ENCODE results near the gene FLT3.

DNA sequence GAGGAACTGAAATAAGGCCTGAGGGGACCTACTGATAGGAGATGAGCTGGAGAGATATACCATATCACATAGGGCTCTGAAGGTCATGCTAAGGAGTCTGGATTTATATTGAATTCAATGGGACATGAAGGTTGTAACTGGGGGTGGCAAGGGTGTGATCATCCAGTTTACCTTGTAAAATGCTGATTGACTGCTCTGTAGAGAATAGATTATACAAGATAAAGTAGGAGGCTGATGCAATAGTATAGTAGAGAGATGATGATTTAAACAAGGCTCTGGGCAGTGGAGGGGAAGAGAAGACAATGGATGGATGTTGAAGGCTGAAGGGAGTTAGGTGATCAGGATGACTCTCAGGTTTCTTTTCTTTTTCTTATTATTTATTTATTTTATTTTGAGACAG lies 19.9 kb upstream of the FLT3 start:
- TF ChIP-seq, protein P1, sequence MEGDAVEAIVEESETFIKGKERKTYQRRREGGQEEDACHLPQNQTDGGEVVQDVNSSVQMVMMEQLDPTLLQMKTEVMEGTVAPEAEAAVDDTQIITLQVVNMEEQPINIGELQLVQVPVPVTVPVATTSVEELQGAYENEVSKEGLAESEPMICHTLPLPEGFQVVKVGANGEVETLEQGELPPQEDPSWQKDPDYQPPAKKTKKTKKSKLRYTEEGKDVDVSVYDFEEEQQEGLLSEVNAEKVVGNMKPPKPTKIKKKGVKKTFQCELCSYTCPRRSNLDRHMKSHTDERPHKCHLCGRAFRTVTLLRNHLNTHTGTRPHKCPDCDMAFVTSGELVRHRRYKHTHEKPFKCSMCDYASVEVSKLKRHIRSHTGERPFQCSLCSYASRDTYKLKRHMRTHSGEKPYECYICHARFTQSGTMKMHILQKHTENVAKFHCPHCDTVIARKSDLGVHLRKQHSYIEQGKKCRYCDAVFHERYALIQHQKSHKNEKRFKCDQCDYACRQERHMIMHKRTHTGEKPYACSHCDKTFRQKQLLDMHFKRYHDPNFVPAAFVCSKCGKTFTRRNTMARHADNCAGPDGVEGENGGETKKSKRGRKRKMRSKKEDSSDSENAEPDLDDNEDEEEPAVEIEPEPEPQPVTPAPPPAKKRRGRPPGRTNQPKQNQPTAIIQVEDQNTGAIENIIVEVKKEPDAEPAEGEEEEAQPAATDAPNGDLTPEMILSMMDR (IDR thresholded peaks at IDR 0.05): no peak
- TF ChIP-seq ZFX (IDR thresholded peaks at IDR 0.05; ENCODE audit: borderline replicate concordance): no peak
